Activated CD4-positive, alpha-beta memory T cell treated with anti-CD3 and anti-CD28 coated beads for 36 hours (primary cell): ENCODE measurements around the gene FUT1. TPM values are rescaled to one million over a fixed set of nuclear protein-coding genes. Genes with fewer than 3 reads are reported as not detected.

Source experiments
- CTCF ChIA-PET: fragments of 350-600 bp; sonication (Branson Sonifier 250); formaldehyde crosslinking; loops from one replicate; lab custom pipeline; 2021; ENCODE audit warnings: antibody characterized with exemption, inconsistent platforms; lab: Charles Lee
- POLR2A ChIA-PET: fragments of 350-600 bp; sonication (Branson Sonifier 250); formaldehyde crosslinking; loops from one replicate; lab custom pipeline; 2021; ENCODE audit warnings: antibody characterized with exemption; lab: Charles Lee
- DNase-seq: peaks from one replicate; pipeline ENCODE4 v3.0.0-alpha.2; 2020
- H3K27ac Mint-ChIP-seq: one replicate; pipeline ENCODE4 v1.8.0; 2021; ENCODE audit warnings: mixed read lengths
- H3K27me3 Mint-ChIP-seq: one replicate; pipeline ENCODE4 v1.8.0; 2021; ENCODE audit warnings: mixed read lengths
- H3K36me3 Mint-ChIP-seq: one replicate; pipeline ENCODE4 v1.8.0; 2021; ENCODE audit warnings: mixed read lengths
- H3K4me1 Mint-ChIP-seq: one replicate; pipeline ENCODE4 v1.8.0; 2021; ENCODE audit warnings: low read depth, mixed read lengths
- H3K4me3 Mint-ChIP-seq: one replicate; pipeline ENCODE4 v1.8.0; 2021; ENCODE audit warnings: mild to moderate bottlenecking, mixed read lengths
- H3K9me3 Mint-ChIP-seq: one replicate; pipeline ENCODE4 v1.8.0; 2021; ENCODE audit warnings: mixed read lengths
- intact Hi-C: fragments of 100-400 bp; cut with micrococcal nuclease; formaldehyde crosslinking; loops from one replicate; pipeline ENCODE4 v1.15.1; 2023
- total RNA-seq, 2 experiments: library from RNA; stranded (reverse); gene quantifications; one replicate each; pipeline ENCODE4 v1.2.3, GENCODE V29; 2021

FUT1 gene
- total RNA-seq, 2 experiments from 2014 or later: 0.36 to 0.40 TPM

- Mint-ChIP-seq H3K4me3 (no peak overlapping the region), H3K9me3 (no peaks in the 10 kb centered on the region), H3K4me1 (peaks cover 23% of the 10 kb centered on the region), H3K27me3 (peaks cover 31% of the 10 kb centered on the region), H3K27ac (no peak overlapping the region), H3K36me3 (no peaks in the 10 kb centered on the region)
- CTCF ChIA-PET: no interaction called here
- no peak for DNase-seq
- intact Hi-C loops: no loop called here
- POLR2A ChIA-PET: no interaction called here
Observed at GRCh38 chr19:48749571-48750198, 2.8 kb downstream of the FUT1 start.

- Mint-ChIP-seq H3K4me3 (peak within 1 kb of the TSS; percentile 20), H3K27ac (no peak within 1 kb of the TSS), H3K9me3 (no peaks in the 10 kb centered on the region), H3K4me1 (peaks cover 9% of the 10 kb centered on the region), H3K36me3 (no peaks in the 10 kb centered on the region), H3K27me3 (peaks cover 16% of the 10 kb centered on the region)
- ChIA-PET CTCF (interaction anchor here (0.6 to 2.3 kb wide), 4 partner anchors 8 to 140 kb away, joined by 3 to 10 read pairs (median 4); partner anchors contain the start of gene CA11), POLR2A (interaction anchor here (0.9 kb wide), 1 partner anchor 125 kb away, joined by 4 read pairs; the partner anchor contains the start of gene PPP1R15A)
- peak; percentile 72 for DNase-seq
- intact Hi-C loops: no loop called here
Observed at GRCh38 chr19:48746738-48747575, 5.5 kb downstream of the FUT1 start, which contains the start of gene IZUMO1. Gene IZUMO1 (minus strand): TSS chr19:48746909. CDS start chr19:48745859, 1,050 bp downstream.

- Mint-ChIP-seq H3K9me3 (no peaks in the 10 kb centered on the region), H3K27ac (no peak overlapping the region), H3K36me3 (no peaks in the 10 kb centered on the region), H3K4me1 (peaks cover 10% of the 10 kb centered on the region), H3K27me3 (peaks cover 13% of the 10 kb centered on the region), H3K4me3 (no peak overlapping the region)
- DNase-seq: no peak
- ChIA-PET CTCF (no interaction called here), POLR2A (no interaction called here)
- intact Hi-C loops: no loop called here
Observed at GRCh38 chr19:48746110-48746509, 6.3 kb downstream of the FUT1 start.

GRCh38 chr19:48745208-48745995 lies 7.0 kb downstream of the FUT1 start:
- H3K27me3 Mint-ChIP-seq: peaks cover 15% of the 10 kb centered on the region
- ChIA-PET POLR2A (interaction anchor here (1.2 kb wide), 1 partner anchor 18 kb away, joined by 3 read pairs; no protein-coding TSS in a partner anchor), CTCF (interaction anchor here (0.6 kb wide), 1 partner anchor 43 kb away, joined by 3 read pairs; no protein-coding TSS in a partner anchor)
- H3K4me1 Mint-ChIP-seq: peaks cover 12% of the 10 kb centered on the region
- H3K36me3 Mint-ChIP-seq: no peaks in the 10 kb centered on the region
- no peaks in the 10 kb centered on the region for H3K9me3 Mint-ChIP-seq
- intact Hi-C loops: no loop called here
- DNase-seq: peak; percentile 63
- H3K27ac Mint-ChIP-seq: no peak overlapping the region
- no peak overlapping the region for H3K4me3 Mint-ChIP-seq

- CTCF ChIA-PET: no interaction called here
- intact Hi-C loops: no loop called here
- Mint-ChIP-seq H3K27me3 (peaks cover 17% of the 10 kb centered on the region), H3K36me3 (no peaks in the 10 kb centered on the region), H3K4me1 (peaks cover 18% of the 10 kb centered on the region), H3K4me3 (no peak overlapping the region), H3K9me3 (no peaks in the 10 kb centered on the region), H3K27ac (no peak overlapping the region)
- DNase-seq: no peak
- POLR2A ChIA-PET: no interaction called here
Observed at GRCh38 chr19:48742096-48742495, 10.3 kb downstream of the FUT1 start.

DNA sequence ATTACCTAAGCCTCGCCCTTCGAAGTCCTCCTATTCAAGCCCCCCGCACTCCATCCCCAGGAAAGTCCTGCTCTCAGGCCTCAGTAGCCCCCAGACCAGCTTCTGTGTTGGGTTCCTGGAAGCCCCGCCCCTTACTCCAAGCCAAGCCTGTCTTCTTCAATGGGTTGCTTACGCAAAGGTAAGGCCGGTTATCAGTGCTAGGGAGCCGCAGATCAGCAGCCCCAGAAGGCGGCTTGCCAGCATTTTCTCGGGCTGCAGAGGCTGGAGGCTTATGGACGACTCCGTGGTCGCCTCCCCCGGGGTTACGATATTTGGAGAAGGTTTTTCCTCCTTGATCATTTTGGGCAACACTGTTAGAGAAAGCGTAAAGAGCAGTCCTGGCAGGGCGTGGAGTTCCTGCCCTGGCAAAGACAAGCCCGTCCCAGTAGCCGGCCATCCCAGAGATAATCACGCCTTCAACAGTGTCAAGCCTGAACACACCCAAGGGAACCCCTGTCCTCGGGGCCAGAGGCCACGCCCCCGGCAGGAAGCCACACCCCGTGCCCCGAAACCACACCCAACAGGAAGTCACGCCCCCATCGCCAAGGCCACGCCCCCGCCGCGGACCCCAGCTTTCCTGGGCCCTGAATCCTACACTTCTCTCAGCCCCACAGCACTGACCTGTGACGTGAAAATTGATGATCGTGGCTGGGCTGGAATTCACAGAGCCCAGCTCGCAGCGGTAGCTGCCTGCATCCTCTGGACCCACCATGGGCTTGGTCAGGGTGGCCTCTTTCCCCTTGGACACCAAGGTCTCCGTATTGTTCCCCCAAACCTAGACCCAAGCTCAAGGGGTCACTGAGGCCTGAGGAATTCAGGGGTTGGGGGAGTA lies 11.1 kb downstream of the FUT1 start:
- Mint-ChIP-seq H3K9me3 (no peaks in the 10 kb centered on the region), H3K27me3 (peaks cover 16% of the 10 kb centered on the region), H3K36me3 (no peaks in the 10 kb centered on the region), H3K4me3 (no peak overlapping the region), H3K4me1 (peaks cover 18% of the 10 kb centered on the region), H3K27ac (no peak overlapping the region)
- ChIA-PET POLR2A (no interaction called here), CTCF (no interaction called here)
- DNase-seq: peak; percentile 55
- intact Hi-C loops: no loop called here

DNA sequence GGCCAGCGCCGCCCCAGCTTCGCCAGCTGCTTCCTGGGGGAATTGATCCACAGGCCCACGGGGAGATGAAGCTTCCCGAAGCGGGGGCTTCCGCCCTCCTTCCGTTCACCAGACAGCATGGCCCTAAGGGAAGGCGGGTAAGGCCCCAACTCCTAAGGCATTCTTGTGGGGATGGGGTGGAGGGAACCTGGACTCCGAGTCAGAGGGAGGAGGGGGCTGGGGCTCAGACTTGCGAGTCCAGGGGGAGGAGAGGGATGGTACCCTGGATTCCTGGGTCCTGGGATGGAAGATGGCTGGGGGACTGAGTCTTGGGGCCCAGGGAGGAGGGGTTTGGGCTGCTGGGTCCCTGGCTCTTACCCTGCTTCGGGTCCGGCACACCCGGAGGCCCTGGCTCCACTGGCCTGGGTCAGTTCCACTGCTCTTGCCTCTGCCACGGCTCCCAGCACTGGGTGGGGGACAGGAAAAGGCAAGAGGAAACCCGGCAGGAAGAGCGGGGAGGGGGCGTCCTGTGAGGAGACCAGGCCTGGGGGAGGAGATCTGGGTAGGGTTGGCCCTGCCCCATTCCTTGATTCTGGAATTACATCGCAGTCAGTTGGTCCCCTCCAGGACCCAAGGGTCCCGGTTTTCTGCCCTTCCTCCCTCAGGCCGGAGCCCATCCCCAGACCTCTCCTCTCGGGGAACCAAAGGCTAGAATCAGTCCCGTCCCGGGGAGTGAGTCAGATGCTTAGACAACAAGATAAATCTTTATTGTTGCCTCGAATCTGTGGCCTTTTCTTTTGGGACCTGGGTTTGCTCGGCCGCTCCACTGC lies 12.1 kb downstream of the FUT1 start, which contains the start of gene RASIP1:
Gene RASIP1 (minus strand): TSS at position 447 of the 809 bp plus-strand sequence. CDS start 328 bp downstream, at position 119.
- Mint-ChIP-seq H3K27ac (no peak within 1 kb of the TSS), H3K27me3 (peaks cover 7% of the 10 kb centered on the region), H3K36me3 (no peaks in the 10 kb centered on the region), H3K9me3 (no peaks in the 10 kb centered on the region), H3K4me1 (peaks cover 13% of the 10 kb centered on the region), H3K4me3 (no peak within 1 kb of the TSS)
- no peak for DNase-seq
- intact Hi-C loops: no loop called here
- CTCF ChIA-PET: interaction anchor here (1.3 to 3.4 kb wide), 5 partner anchors 7 to 253 kb away, joined by 3 to 23 read pairs (median 7); partner anchors contain the start of genes GYS1, IZUMO1 and RUVBL2
- POLR2A ChIA-PET: interaction anchor here (0.9 to 1.2 kb wide), 2 partner anchors 16 to 27 kb away, joined by 3 read pairs; no protein-coding TSS in a partner anchor

DNA sequence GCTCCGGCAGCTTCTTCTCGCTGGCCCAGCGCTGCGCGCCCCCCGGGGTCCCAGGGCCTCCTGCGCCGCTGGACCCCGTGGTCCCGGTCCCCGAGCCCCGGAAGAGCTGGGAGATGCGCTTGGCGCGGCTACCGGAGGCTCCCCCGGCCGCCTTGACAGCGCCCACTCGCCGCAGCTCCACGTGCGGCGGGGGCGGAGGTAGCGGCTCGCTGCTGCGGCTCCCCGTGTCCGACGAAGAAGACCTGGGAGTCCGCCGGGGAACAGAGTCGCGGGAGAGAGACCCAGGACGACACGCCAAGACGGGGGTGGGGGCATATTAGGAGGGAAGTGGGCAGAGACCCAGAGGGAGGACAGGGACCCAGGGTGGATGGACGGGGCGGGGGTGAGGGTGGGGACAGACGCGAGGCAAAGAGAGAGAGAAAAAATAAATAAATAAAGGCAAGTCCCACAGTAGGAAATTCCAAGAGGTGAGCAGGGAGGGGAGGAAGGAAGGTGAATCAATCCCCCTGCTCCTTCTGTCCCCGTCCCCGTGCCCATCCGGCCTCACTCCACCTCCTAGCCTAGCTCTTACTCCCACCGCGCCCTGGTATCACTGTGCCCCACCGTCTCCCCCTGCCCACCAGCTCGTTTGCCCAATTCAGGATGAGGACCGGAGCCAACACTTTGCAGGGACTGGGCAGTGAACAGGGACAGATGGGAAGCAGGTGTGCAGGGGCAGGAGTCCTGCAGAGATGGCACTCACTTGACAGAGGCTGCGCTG lies 12.9 kb downstream of the FUT1 start:
- H3K9me3 Mint-ChIP-seq: no peaks in the 10 kb centered on the region
- ChIA-PET POLR2A (interaction anchor here (0.5 to 1.4 kb wide), 7 partner anchors 15 to 279 kb away, joined by 3 to 4 read pairs (median 3); partner anchors contain the start of genes BCAT2, PPP1R15A and RUVBL2), CTCF (interaction anchor here (1.0 to 3.4 kb wide), 16 partner anchors 8 to 254 kb away, joined by 3 to 23 read pairs (median 6); partner anchors contain the start of genes CA11, GYS1, HSD17B14 and IZUMO1)
- intact Hi-C loops: loop anchor here (2.0 to 5.0 kb wide), 2 partner anchors 19 to 92 kb away; partner anchors contain the start of gene CA11
- peaks cover 13% of the 10 kb centered on the region for H3K4me1 Mint-ChIP-seq
- no peak overlapping the region for H3K27ac Mint-ChIP-seq
- no peak for DNase-seq
- H3K36me3 Mint-ChIP-seq: no peaks in the 10 kb centered on the region
- H3K27me3 Mint-ChIP-seq: peaks cover 7% of the 10 kb centered on the region
- no peak overlapping the region for H3K4me3 Mint-ChIP-seq

DNA sequence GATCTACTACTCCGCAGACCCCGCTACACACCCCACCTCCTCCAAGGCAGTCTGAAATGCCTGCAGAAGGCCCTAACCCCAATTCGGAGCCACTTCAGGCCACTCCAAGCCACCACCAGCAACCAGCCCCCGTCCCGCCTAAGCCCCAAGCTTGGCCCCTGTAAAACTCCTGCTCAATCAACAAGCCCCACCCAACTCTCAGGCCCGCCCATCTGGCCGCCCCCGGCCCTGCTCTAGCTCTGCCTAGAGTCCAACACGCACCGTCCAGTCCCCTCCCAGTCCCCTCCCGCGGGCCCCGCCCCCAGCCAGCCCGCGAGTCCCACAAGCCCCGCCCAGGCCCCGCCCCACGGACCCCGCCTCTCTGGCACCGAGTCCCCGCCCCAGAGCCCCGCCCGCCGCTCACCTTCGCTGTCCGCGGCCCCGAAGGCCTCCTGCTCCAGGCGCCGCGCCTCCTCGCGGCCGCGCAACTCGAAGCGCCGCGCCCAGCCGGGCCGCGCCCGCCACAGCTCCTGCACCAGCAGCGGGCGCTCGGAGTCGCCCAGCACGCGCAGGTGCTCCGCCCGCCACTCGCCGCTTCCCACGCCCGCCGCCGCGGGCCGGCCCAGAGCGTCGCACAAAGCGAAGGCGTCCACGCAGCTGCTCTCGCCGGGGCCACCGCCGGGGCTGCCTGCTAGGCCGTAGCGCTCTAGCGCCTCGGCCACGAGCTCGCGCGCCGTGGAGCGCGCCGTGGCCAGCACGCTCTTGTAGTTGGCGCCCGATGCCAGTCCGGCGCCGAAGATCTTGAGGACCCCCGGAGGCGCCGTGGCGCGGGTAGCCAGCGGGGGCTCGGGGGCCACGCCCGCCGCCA lies 13.7 kb downstream of the FUT1 start:
- intact Hi-C loops: loop anchor here (2.0 to 5.0 kb wide), 2 partner anchors 18 to 91 kb away; partner anchors contain the start of gene CA11
- CTCF ChIA-PET: interaction anchor here (0.6 to 3.4 kb wide), 17 partner anchors 9 to 1136 kb away, joined by 3 to 23 read pairs (median 6); partner anchors contain the start of genes CA11, GYS1, HSD17B14 and IZUMO1
- POLR2A ChIA-PET: interaction anchor here (0.5 to 1.4 kb wide), 8 partner anchors 14 to 279 kb away, joined by 3 to 4 read pairs (median 3); partner anchors contain the start of genes BCAT2, PPP1R15A and RUVBL2
- peak; percentile 97 for DNase-seq
- H3K36me3 Mint-ChIP-seq: no peaks in the 10 kb centered on the region
- no peaks in the 10 kb centered on the region for H3K9me3 Mint-ChIP-seq
- peaks cover 13% of the 10 kb centered on the region for H3K4me1 Mint-ChIP-seq
- peaks cover 7% of the 10 kb centered on the region for H3K27me3 Mint-ChIP-seq
- peak overlapping the region; percentile 34 for H3K4me3 Mint-ChIP-seq
- H3K27ac Mint-ChIP-seq: peak overlapping the region; percentile 21
